Omental fat pad (tissue), 4 donors: Measurements from ENCODE around the gene CLASRP. TPM values are rescaled to one million over a fixed set of nuclear protein-coding genes. Genes with fewer than 3 reads are reported as not detected.
A peak's percentile ranks its signal among the peaks of the same experiment; 100 is the strongest.
"Not testable (repeated sequence)": the region's sequence is repeated elsewhere in the genome, so short reads cannot be mapped to it uniquely, and the experiment has no call there.

Experiments used
- ATAC-seq: fragments of 150-250 bp; one replicate; pipeline ENCODE4 v1.9.1; 2016; ENCODE audit warnings: mild to moderate bottlenecking, moderate library complexity; ENCODE audit not compliant: low FRiP score
- DNase-seq: peaks from one replicate; pipeline ENCODE4 v3.0.0-alpha.2; 2019; ENCODE audit warnings: low spot score
- CTCF ChIP-seq, 3 donors: fragments of 450-650 bp; IDR thresholded peaks; one replicate each; pipeline ENCODE4 v1.5.1; 2016 to 2017; ENCODE audit warnings: antibody characterized with exemption in 3 of 3, mild to moderate bottlenecking in 3 of 3, moderate library complexity in 2 of 3
- total RNA-seq, 4 donors: library from RNA; depleted of rRNA; stranded (reverse); fragments of >200 nt; gene quantifications; one replicate each; pipeline ENCODE4 v1.1.0, GENCODE V29; 2016

Gene CLASRP
- total RNA-seq, 4 donors from 2014 or later, result 49.3 to 78.2 (median 73.4) TPM

- ATAC-seq (no peak), DNase-seq (no peak)
- no peak for TF ChIP-seq CTCF (IDR thresholded peaks at IDR 0.05)
Observed at GRCh38 chr19:44998025-44998424, 40.8 kb upstream of the CLASRP start.

GRCh38 chr19:44999131-44999925, 39.5 kb upstream of the CLASRP start:
- DNase-seq, ATAC-seq: not testable (repeated sequence)

- not testable (repeated sequence) for ATAC-seq, DNase-seq
Observed at GRCh38 chr19:45000665-45001064, 38.2 kb upstream of the CLASRP start.

GRCh38 chr19:45001087-45001739, 37.6 kb upstream of the CLASRP start, which contains the start of gene RELB:
Gene RELB, plus strand, starts transcription at chr19:45001464. Its CDS starts 116 bp downstream, at chr19:45001580.
- peak; percentile 95 for DNase-seq
- no peak for TF ChIP-seq CTCF (IDR thresholded peaks at IDR 0.05)

GRCh38 chr19:45003485-45003884, 35.4 kb upstream of the CLASRP start:
- ATAC-seq, result no peak
- no peak for DNase-seq
- no peak for TF ChIP-seq CTCF (IDR thresholded peaks at IDR 0.05)

More at GRCh38 chr19:45001087-45001739, 37.6 kb upstream of the CLASRP start, which contains the start of gene RELB:
- peak; percentile 82 for ATAC-seq

GRCh38 chr19:45005787-45006186, 33.1 kb upstream of the CLASRP start:
- no peak for TF ChIP-seq CTCF (IDR thresholded peaks at IDR 0.05)
- ATAC-seq (no peak), DNase-seq (no peak)

GRCh38 chr19:45008552-45008951, 30.3 kb upstream of the CLASRP start:
- DNase-seq, result no peak
- TF ChIP-seq CTCF (IDR thresholded peaks at IDR 0.05), result no peak
- no peak for ATAC-seq
